Transverse colon (tissue), 4 donors: ENCODE results near the gene NME5.

Experiments
- CTCF ChIP-seq, 5 experiments: fragments of 200-600 bp in 3 of 5; fragments of 450-650 bp in 2 of 5; sonication (generic) in 3 of 5; IDR thresholded peaks; 1 replicate in 2 of 5; 2 replicates in 3 of 5; pipeline ENCODE4 v1.5.1; 2016 to 2017; ENCODE audit warnings: antibody characterized with exemption in 5 of 5, inconsistent platforms in 3 of 5, mild to moderate bottlenecking in 2 of 5, moderate library complexity in 1 of 5
- POLR2A ChIP-seq: fragments of 450-650 bp; IDR thresholded peaks from one replicate; pipeline ENCODE4 v1.6.1; 2016; ENCODE audit warnings: antibody characterized with exemption, mild to moderate bottlenecking, moderate library complexity
- POLR2AphosphoS5 ChIP-seq, 3 donors: sonication (generic); formaldehyde crosslinking; IDR thresholded peaks; one replicate each; pipeline ENCODE4 v1.6.1; 2016; ENCODE audit warnings: antibody characterized with exemption in 3 of 3

- TF ChIP-seq CTCF (IDR thresholded peaks at IDR 0.05) (no peak), POLR2A (no peak), POLR2AphosphoS5 (IDR thresholded peaks at IDR 0.05) (no peak)
Measured at GRCh38 chr5:138177941-138178515, 38.8 kb upstream of the NME5 start.
